H9 (cell line): ENCODE results near the gene ZNF609. TPM values are rescaled to one million over a fixed set of nuclear protein-coding genes. Genes with fewer than 3 reads are reported as not detected.
A peak's percentile ranks its signal among the peaks of the same experiment; 100 is the strongest.

Experiments used
- DNase-seq: peaks from one replicate; pipeline ENCODE4 v3.0.0-alpha.2; 2017
- H2AFZ ChIP-seq: one replicate; pipeline ENCODE4 v1.6.1; 2013; ENCODE audit warnings: mild to moderate bottlenecking, low read length, control low read depth, moderate library complexity
- H2AK5ac ChIP-seq: 2 replicates; pipeline ENCODE4 v1.6.1; 2013; ENCODE audit warnings: low read length, control low read depth, mixed read lengths; ENCODE audit not compliant: insufficient read length
- H2BK120ac ChIP-seq: one replicate; pipeline ENCODE4 v1.6.1; 2013; ENCODE audit warnings: low read depth, mild to moderate bottlenecking, low read length, control low read depth, inconsistent platforms; ENCODE audit not compliant: poor library complexity, severe bottlenecking
- H2BK12ac ChIP-seq: 2 replicates; pipeline ENCODE4 v1.6.1; 2013; ENCODE audit warnings: low read length, control low read depth, mixed read lengths, low read depth; ENCODE audit not compliant: insufficient read length
- H2BK15ac ChIP-seq: 2 replicates; pipeline ENCODE4 v1.6.1; 2013; ENCODE audit warnings: low read depth, low read length, control low read depth
- H2BK20ac ChIP-seq: one replicate; pipeline ENCODE4 v1.6.1; 2013; ENCODE audit warnings: low read depth, mild to moderate bottlenecking, low read length, control low read depth, inconsistent platforms; ENCODE audit not compliant: poor library complexity, severe bottlenecking
- H2BK5ac ChIP-seq: 2 replicates; pipeline ENCODE4 v1.6.1; 2013; ENCODE audit warnings: low read length, control low read depth, mixed read lengths; ENCODE audit not compliant: insufficient read length
- H3K14ac ChIP-seq: 2 replicates; pipeline ENCODE4 v1.6.1; 2013; ENCODE audit warnings: low read length, control low read depth; ENCODE audit not compliant: insufficient read depth
- H3K18ac ChIP-seq: 2 replicates; pipeline ENCODE4 v1.6.1; 2013; ENCODE audit warnings: low read depth, mild to moderate bottlenecking, mixed read lengths, low read length, control low read depth; ENCODE audit not compliant: insufficient read length
- H3K23ac ChIP-seq: 2 replicates; pipeline ENCODE4 v1.6.1; 2013; ENCODE audit warnings: low read length, control low read depth, mixed read lengths, low read depth; ENCODE audit not compliant: insufficient read length
- H3K23me2 ChIP-seq: 2 replicates; pipeline ENCODE4 v1.6.1; 2013; ENCODE audit warnings: low read depth, mild to moderate bottlenecking, mixed read lengths, low read length, control low read depth; ENCODE audit not compliant: insufficient read length, poor library complexity, severe bottlenecking
- H3K27ac ChIP-seq: 2 replicates; pipeline ENCODE4 v1.5.1; 2013; ENCODE audit warnings: low read length, control low read depth, mixed read lengths, low read depth; ENCODE audit not compliant: insufficient read length
- H3K27me3 ChIP-seq: 2 replicates; pipeline ENCODE4 v1.6.1; 2013; ENCODE audit warnings: low read length, control low read depth, inconsistent platforms; ENCODE audit not compliant: insufficient read depth
- H3K4ac ChIP-seq: 2 replicates; pipeline ENCODE4 v1.6.1; 2013; ENCODE audit warnings: low read depth, mild to moderate bottlenecking, control low read depth, inconsistent platforms, low read length, moderate library complexity
- H3K4me1 ChIP-seq: 2 replicates; pipeline ENCODE4 v1.6.1; 2013; ENCODE audit warnings: low read length, control low read depth, inconsistent platforms; ENCODE audit not compliant: insufficient read depth
- H3K4me2 ChIP-seq: 2 replicates; pipeline ENCODE4 v1.6.1; 2013; ENCODE audit warnings: low read length, control low read depth, mixed read lengths; ENCODE audit not compliant: insufficient read length, insufficient read depth
- H3K56ac ChIP-seq: 2 replicates; pipeline ENCODE4 v1.6.1; 2013; ENCODE audit warnings: low read depth, mild to moderate bottlenecking, mixed read lengths, low read length, control low read depth; ENCODE audit not compliant: insufficient read length
- H3K79me1 ChIP-seq: 2 replicates; pipeline ENCODE4 v1.6.1; 2013; ENCODE audit warnings: low read depth, mild to moderate bottlenecking, moderate library complexity, low read length, control low read depth, inconsistent platforms; ENCODE audit not compliant: insufficient read depth, poor library complexity, severe bottlenecking
- H3K79me2 ChIP-seq: 2 replicates; pipeline ENCODE4 v1.6.1; 2013; ENCODE audit warnings: low read length, control low read depth, inconsistent platforms; ENCODE audit not compliant: insufficient read depth
- H3K9ac ChIP-seq: 2 replicates; pipeline ENCODE4 v1.6.1; 2013; ENCODE audit warnings: low read length, control low read depth, mixed read lengths; ENCODE audit not compliant: insufficient read length; ENCODE audit errors: extremely low read depth
- H3K9me3 ChIP-seq: one replicate; pipeline ENCODE4 v1.6.1; 2013; ENCODE audit warnings: low read depth, low read length, inconsistent platforms; ENCODE audit not compliant: control insufficient read depth
- H3T11ph ChIP-seq: one replicate; pipeline ENCODE4 v1.6.1; 2013; ENCODE audit warnings: mild to moderate bottlenecking, low read length, control low read depth, inconsistent platforms
- H4K20me1 ChIP-seq: one replicate; pipeline ENCODE4 v1.6.1; 2013; ENCODE audit not compliant: control insufficient read depth, insufficient read length, insufficient read depth
- H4K5ac ChIP-seq: 2 replicates; pipeline ENCODE4 v1.6.1; 2013; ENCODE audit warnings: low read depth, mild to moderate bottlenecking, mixed read lengths, low read length, control low read depth; ENCODE audit not compliant: insufficient read length
- H4K8ac ChIP-seq: replicated peaks from 2 replicates; pipeline ENCODE4 v1.6.1; 2013; ENCODE audit warnings: low read length, control low read depth, mixed read lengths, low read depth; ENCODE audit not compliant: insufficient read length
- H4K91ac ChIP-seq: 2 replicates; pipeline ENCODE4 v1.6.1; 2013; ENCODE audit warnings: low read depth, mild to moderate bottlenecking, moderate library complexity, mixed read lengths, low read length, control low read depth; ENCODE audit not compliant: insufficient read length
- H3K27ac Mint-ChIP-seq, 3 experiments: 2 replicates in 2 of 3; 3 replicates in 1 of 3; pipeline ENCODE4 v1.8.0; 2020 to 2021; ENCODE audit warnings: mixed read lengths in 3 of 3, mild to moderate bottlenecking in 1 of 3, moderate library complexity in 1 of 3
- H3K27me3 Mint-ChIP-seq: 2 replicates; pipeline ENCODE4 v1.8.0; 2021; ENCODE audit warnings: low read depth, mild to moderate bottlenecking, moderate library complexity, mixed read lengths
- H3K36me3 Mint-ChIP-seq, 3 experiments: 2 replicates in 2 of 3; 3 replicates in 1 of 3; pipeline ENCODE4 v1.8.0; 2020 to 2021; ENCODE audit warnings: low read depth in 3 of 3, mixed read lengths in 3 of 3; ENCODE audit not compliant: insufficient read depth in 1 of 3
- H3K4me1 Mint-ChIP-seq, 2 experiments: 2 replicates each; pipeline ENCODE4 v1.8.0; 2020; ENCODE audit warnings: mixed read lengths in 2 of 2
- H3K4me3 Mint-ChIP-seq, 2 experiments: 2 replicates in 1 of 2; 3 replicates in 1 of 2; pipeline ENCODE4 v1.8.0; 2020 to 2021; ENCODE audit warnings: mild to moderate bottlenecking in 2 of 2, mixed read lengths in 2 of 2, moderate library complexity in 1 of 2
- H3K9me3 Mint-ChIP-seq, 2 experiments: 2 replicates in 1 of 2; 3 replicates in 1 of 2; pipeline ENCODE4 v1.8.0; 2020; ENCODE audit warnings: mild to moderate bottlenecking in 2 of 2, mixed read lengths in 2 of 2, moderate library complexity in 1 of 2
- CTCF ChIP-seq: fragments of 200-600 bp; sonication (generic); conservative IDR thresholded peaks from 3 replicates; pipeline ENCODE4 v1.8.0; 2021; ENCODE audit warnings: antibody characterized with exemption, mild to moderate bottlenecking
- total RNA-seq: library from RNA; stranded (reverse); gene quantifications from 2 replicates; pipeline ENCODE4 v1.2.1, GENCODE V29; 2021

The ZNF609 gene
- total RNA-seq, 1 experiment from 2014 or later, result 45.3 TPM

- Mint-ChIP-seq H3K4me3 (peak overlapping the region in 1 of 2 experiments; percentile 92; a peak in 4 of 5 replicates), H3K27me3 (no peaks in the 10 kb centered on the region), H3K9me3 (no peaks in the 10 kb centered on the region), H3K36me3 (peaks cover 0 to 2% (median 0%) of the 10 kb centered on the region in 3 experiments; a peak in 4 of 7 replicates), H3K4me1 (peaks cover 58 to 69% of the 10 kb centered on the region in 2 experiments), H3K27ac (no peak overlapping the region)
- Histone ChIP-seq H2BK5ac (no peak overlapping the region), H2AK5ac (no peak overlapping the region), H3K4me1 (peaks cover 8% of the 10 kb centered on the region), H3K23ac (no peak overlapping the region), H3K4me2 (peak overlapping the region; percentile 97), H3K4ac (no peak overlapping the region), H3T11ph (no peak overlapping the region), H3K18ac (no peak overlapping the region), H4K8ac (no peak overlapping the region), H2BK20ac (no peak overlapping the region), H2BK15ac (no peak overlapping the region), H4K91ac (no peak overlapping the region), H2AFZ (no peak overlapping the region), H3K9me3 (no peaks in the 10 kb centered on the region), H2BK120ac (no peak overlapping the region), H3K9ac (no peak overlapping the region), H3K79me1 (peaks cover 7% of the 10 kb centered on the region), H4K20me1 (no peaks in the 10 kb centered on the region), H3K23me2 (peaks cover 7% of the 10 kb centered on the region), H3K14ac (no peak overlapping the region), H3K27ac (no peak overlapping the region), H3K79me2 (peaks cover 22% of the 10 kb centered on the region; the same call in 1 of the 2 replicates), H4K5ac (no peak overlapping the region), H3K27me3 (no peaks in the 10 kb centered on the region), H2BK12ac (no peak overlapping the region), H3K56ac (no peak overlapping the region)
- no peak for TF ChIP-seq CTCF
- no peak for DNase-seq
Observed at GRCh38 chr15:64462492-64462891, 2.1 kb downstream of the ZNF609 start.
